ENCODE results near the gene RNF4. TPM values are rescaled to one million over a fixed set of nuclear protein-coding genes. Genes with fewer than 3 reads are reported as not detected.

Gene RNF4
- polyA plus RNA-seq, 4 donors: 18.6 to 39.7 (median 26.8) TPM

DNA sequence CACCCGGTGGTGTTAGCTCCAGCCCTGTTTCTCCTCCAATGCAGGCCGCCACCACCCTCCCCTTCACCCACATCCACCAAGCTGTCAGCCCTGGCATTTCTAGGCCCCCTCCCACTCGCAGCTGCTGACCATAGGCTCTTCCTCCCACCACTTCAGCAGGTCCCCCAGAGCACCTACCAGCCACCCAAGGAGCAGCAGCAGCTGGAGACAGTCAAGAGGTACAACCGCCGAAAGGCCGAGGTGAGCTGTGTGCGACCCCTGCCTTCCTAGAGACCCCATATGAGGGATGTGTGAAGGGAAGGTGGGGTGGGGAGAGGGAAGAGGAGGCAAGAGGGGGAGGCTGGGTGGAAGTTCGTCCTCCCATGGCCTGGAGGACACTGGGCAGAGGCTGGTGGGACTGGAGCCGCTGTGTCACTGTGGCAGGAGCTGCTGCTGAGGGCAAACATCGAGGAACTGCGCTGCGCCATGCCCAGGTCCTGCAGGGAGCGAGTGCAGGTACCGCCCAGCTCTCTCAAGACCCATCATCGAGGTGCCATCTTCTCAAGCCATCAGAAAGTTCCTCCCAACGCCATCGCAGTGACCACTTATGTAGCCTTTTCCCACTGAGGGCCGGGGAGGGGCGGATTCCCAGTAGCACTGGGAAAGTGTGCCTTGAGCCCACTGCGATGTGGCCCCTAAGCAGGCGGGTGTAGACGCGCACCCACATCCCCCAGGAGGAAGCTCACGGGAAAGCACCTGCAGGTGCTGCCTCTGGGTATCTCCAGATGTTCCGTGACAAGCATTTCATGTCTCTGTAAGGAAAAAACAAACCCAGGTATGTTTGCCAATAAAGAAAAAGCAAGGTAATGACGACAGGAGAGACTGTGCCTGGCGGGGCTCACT lies 19.2 kb upstream of the RNF4 start:
- Histone ChIP-seq H3K36me3 (ENCODE audit: control insufficient read depth in 3 of 3, insufficient read depth in 2 of 3, low read depth in 1 of 3, low read length in 3 of 3) (no peaks in the 10 kb centered on the region), H3K4me3 (ENCODE audit: low read depth in 1 of 3, low read length in 3 of 3) (no peak overlapping the region), H3K27me3 (ENCODE audit: control insufficient read depth in 3 of 3, insufficient read depth in 3 of 3, low read length in 3 of 3) (no peaks in the 10 kb centered on the region), H3K4me1 (ENCODE audit: control insufficient read depth in 3 of 3, insufficient read depth in 2 of 3, low read depth in 1 of 3, low read length in 2 of 3) (no peaks in the 10 kb centered on the region), H3K27ac (ENCODE audit: low read depth in 1 of 3, low read length in 2 of 3) (no peak overlapping the region), H3K9me3 (ENCODE audit: control insufficient read depth in 2 of 2, insufficient read depth in 1 of 2, low read depth in 1 of 2, low read length in 1 of 2) (no peaks in the 10 kb centered on the region)
- 88 to 92% (median 90%) methylated on average over 27 of the region's 27 CpGs for WGBS, 3 donors
- DNase-seq: no peak
- no peak for FAIRE-seq

DNA sequence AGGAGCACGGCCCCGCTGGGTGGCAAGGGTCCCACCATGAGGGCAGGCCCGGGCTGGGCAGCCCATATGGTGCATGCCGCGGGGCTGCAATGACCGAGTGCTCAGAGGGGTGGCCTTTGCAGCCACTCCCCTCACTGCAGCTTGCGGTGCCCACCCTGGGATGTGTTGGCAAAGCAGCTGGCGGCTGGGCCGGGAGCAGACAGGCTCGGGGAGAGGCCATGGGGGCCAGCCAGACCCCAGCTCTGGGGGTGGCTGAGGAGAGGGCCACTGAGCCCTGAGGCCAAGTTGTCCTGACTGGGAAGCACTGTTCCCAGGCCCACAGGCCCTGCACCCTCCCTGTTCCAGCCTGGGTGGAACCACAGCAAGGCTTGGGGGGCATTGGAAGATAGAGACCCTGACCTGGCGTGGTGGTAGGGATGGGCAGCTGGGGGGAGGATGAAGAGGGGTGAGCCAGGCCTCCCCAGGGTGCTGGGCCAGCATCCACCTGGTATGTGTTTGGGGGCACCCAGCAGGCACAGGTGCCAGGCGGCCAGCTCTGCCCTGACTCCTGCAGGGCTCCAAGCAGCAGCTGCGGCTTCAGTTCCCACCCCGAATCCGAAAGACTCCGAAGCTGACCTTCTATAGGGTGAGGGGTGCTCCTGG lies 18.4 kb upstream of the RNF4 start:
- DNase-seq: no peak
- 85 to 90% (median 86%) methylated on average over 16 of the region's 16 CpGs for WGBS, 3 donors
- no peaks in the 10 kb centered on the region for H3K27me3 ChIP-seq (ENCODE audit: control insufficient read depth in 3 of 3, insufficient read depth in 3 of 3, low read length in 3 of 3)
- H3K36me3 ChIP-seq (ENCODE audit: control insufficient read depth in 3 of 3, insufficient read depth in 2 of 3, low read depth in 1 of 3, low read length in 3 of 3): no peaks in the 10 kb centered on the region
- H3K27ac ChIP-seq (ENCODE audit: low read depth in 1 of 3, low read length in 2 of 3): no peak overlapping the region
- FAIRE-seq: no peak
- no peak overlapping the region for H3K4me3 ChIP-seq (ENCODE audit: low read depth in 1 of 3, low read length in 3 of 3)
- H3K9me3 ChIP-seq (ENCODE audit: control insufficient read depth in 2 of 2, insufficient read depth in 1 of 2, low read depth in 1 of 2, low read length in 1 of 2): no peaks in the 10 kb centered on the region
- no peaks in the 10 kb centered on the region for H3K4me1 ChIP-seq (ENCODE audit: control insufficient read depth in 3 of 3, insufficient read depth in 2 of 3, low read depth in 1 of 3, low read length in 2 of 3)

DNA sequence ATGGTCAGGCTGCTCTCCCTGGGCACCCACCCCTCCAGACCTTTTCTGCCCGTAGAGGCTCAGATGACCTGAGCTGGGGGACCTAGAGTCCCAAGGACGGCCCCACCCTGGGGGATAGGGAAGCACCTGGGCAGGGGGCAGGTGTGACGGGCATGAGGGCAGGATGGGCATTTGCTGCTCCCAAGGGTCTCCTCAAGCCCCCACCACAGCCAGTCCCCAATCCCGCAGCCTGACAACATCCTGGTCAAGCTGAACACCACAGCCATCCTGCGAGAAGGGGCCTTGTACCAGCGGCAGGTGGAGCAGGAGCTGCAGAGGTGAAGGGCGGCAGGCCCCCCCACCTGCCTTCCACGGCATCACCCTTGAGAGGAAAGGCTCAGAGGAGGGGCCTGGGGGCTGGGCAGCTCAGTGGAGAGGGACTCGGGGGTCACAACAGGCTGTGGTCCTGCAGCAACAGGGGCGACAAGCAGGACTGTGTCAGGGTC lies 17.8 kb upstream of the RNF4 start:
- WGBS, 3 donors: 81 to 87% (median 84%) methylated on average over 10 of the region's 10 CpGs
- no peaks in the 10 kb centered on the region for H3K4me1 ChIP-seq (ENCODE audit: control insufficient read depth in 3 of 3, insufficient read depth in 2 of 3, low read depth in 1 of 3, low read length in 2 of 3)
- H3K27ac ChIP-seq (ENCODE audit: low read depth in 1 of 3, low read length in 2 of 3): no peak overlapping the region
- FAIRE-seq (no peak), DNase-seq (no peak)
- no peak overlapping the region for H3K4me3 ChIP-seq (ENCODE audit: low read depth in 1 of 3, low read length in 3 of 3)
- H3K9me3 ChIP-seq (ENCODE audit: control insufficient read depth in 2 of 2, insufficient read depth in 1 of 2, low read depth in 1 of 2, low read length in 1 of 2): no peaks in the 10 kb centered on the region
- H3K36me3 ChIP-seq (ENCODE audit: control insufficient read depth in 3 of 3, insufficient read depth in 2 of 3, low read depth in 1 of 3, low read length in 3 of 3): no peaks in the 10 kb centered on the region
- no peaks in the 10 kb centered on the region for H3K27me3 ChIP-seq (ENCODE audit: control insufficient read depth in 3 of 3, insufficient read depth in 3 of 3, low read length in 3 of 3)

DNA sequence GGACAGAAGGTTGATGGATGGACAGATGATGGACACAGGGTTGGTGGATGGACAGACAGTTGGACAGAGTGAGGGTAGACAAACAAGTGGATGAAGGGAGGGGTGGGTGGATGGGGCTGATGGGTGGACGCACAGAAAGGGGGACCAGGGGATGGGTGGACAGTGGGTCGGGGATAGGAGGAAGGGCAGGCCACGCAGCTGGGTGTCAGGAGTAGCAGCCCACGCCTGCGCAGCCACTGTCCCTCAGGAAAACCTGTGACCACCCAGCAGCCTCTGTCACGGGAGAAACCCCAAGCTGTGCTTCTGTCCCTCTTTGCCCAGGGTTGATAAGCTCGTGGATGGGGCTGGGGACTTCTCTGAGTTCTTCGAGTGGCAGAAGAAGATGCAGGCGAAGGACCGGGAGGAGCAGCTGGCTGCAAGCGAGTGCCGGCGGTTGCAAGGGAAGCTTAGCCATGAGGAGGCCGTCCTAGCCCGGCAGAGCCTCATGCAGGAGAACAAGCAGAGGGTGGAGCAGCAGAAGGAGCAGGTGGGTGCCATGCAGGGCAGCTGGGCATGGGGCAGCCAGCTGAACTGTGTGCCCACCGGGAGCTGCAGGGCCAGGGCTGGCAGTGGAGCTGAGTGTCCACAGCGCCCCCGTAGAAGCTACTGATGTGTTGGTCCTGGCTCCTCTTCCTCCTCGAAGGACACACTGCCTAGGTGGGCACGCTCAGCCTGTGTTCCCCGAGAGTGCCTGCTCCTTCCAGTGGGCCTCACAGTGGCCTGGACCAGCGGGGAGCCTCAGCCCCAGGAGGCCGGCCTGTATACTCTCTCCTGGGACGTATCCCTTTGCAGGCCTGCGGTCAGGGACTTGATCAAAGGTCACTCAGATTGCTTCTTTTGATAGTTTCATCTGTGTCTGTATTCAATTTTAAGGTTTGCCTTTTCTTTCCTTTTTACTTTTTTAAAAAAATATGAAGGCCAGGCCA lies 16.8 kb upstream of the RNF4 start:
- 70 to 77% (median 72%) methylated on average over 25 of the region's 25 CpGs for WGBS, 3 donors
- DNase-seq: peak in 1 of 2 donors; percentile 23
- Histone ChIP-seq H3K36me3 (ENCODE audit: control insufficient read depth in 3 of 3, insufficient read depth in 2 of 3, low read depth in 1 of 3, low read length in 3 of 3) (no peaks in the 10 kb centered on the region), H3K4me1 (ENCODE audit: control insufficient read depth in 3 of 3, insufficient read depth in 2 of 3, low read depth in 1 of 3, low read length in 2 of 3) (no peaks in the 10 kb centered on the region), H3K27me3 (ENCODE audit: control insufficient read depth in 3 of 3, insufficient read depth in 3 of 3, low read length in 3 of 3) (no peaks in the 10 kb centered on the region), H3K27ac (ENCODE audit: low read depth in 1 of 3, low read length in 2 of 3) (no peak overlapping the region), H3K9me3 (ENCODE audit: control insufficient read depth in 2 of 2, insufficient read depth in 1 of 2, low read depth in 1 of 2, low read length in 1 of 2) (no peaks in the 10 kb centered on the region), H3K4me3 (ENCODE audit: low read depth in 1 of 3, low read length in 3 of 3) (no peak overlapping the region)
- no peak for FAIRE-seq

DNA sequence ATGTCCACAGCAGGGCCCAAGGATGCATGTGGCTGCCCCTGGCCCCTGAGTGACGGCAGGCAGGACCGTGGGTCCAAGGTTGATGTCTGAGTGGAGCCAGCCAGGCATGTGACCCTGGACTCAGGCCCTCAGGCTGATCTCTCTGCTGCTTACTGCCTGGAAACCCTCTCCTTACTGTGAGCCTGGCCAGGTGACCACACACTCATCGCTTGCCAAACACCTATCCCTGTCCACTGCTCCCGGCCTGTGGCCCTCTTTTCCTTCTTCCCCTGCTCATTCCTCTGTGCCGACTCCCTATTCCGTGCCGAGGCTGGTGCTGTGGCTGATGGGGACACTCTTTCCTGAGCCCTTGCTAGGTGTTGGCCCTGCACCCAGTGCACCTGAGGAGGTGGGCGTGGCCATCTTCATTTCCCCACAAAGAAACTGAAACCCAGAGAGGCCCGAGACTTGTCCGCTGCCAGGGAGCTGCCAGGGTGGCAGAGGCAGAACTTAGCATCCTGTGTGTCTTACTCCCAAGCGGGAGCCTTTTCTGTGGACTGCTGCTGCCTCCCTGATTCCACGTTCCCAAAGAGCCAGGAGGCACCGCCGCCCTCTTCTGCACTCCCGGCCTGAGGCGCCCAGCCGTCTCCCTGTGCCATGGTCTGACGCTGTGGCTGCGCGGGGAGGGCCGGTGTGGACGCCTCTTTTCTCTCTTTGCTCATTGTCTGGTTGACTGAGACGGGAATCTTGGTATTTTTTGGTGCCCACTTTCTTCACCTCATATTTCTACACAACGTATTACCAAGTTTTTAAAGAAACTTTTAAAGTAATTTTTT lies 11.2 kb upstream of the RNF4 start:
- Histone ChIP-seq H3K27me3 (ENCODE audit: control insufficient read depth in 3 of 3, insufficient read depth in 3 of 3, low read length in 3 of 3) (no peaks in the 10 kb centered on the region), H3K36me3 (ENCODE audit: control insufficient read depth in 3 of 3, insufficient read depth in 2 of 3, low read depth in 1 of 3, low read length in 3 of 3) (no peaks in the 10 kb centered on the region), H3K4me1 (ENCODE audit: control insufficient read depth in 3 of 3, insufficient read depth in 2 of 3, low read depth in 1 of 3, low read length in 2 of 3) (peaks cover 2 to 4% (median 3%) of the 10 kb centered on the region in 3 donors), H3K4me3 (ENCODE audit: low read depth in 1 of 3, low read length in 3 of 3) (no peak overlapping the region), H3K9me3 (ENCODE audit: control insufficient read depth in 2 of 2, insufficient read depth in 1 of 2, low read depth in 1 of 2, low read length in 1 of 2) (no peaks in the 10 kb centered on the region), H3K27ac (ENCODE audit: low read depth in 1 of 3, low read length in 2 of 3) (no peak overlapping the region)
- DNase-seq (peak; percentile 44 to 46), FAIRE-seq (no peak)
- 46 to 74% (median 59%) methylated on average over 24 of the region's 24 CpGs for WGBS, 3 donors

DNA sequence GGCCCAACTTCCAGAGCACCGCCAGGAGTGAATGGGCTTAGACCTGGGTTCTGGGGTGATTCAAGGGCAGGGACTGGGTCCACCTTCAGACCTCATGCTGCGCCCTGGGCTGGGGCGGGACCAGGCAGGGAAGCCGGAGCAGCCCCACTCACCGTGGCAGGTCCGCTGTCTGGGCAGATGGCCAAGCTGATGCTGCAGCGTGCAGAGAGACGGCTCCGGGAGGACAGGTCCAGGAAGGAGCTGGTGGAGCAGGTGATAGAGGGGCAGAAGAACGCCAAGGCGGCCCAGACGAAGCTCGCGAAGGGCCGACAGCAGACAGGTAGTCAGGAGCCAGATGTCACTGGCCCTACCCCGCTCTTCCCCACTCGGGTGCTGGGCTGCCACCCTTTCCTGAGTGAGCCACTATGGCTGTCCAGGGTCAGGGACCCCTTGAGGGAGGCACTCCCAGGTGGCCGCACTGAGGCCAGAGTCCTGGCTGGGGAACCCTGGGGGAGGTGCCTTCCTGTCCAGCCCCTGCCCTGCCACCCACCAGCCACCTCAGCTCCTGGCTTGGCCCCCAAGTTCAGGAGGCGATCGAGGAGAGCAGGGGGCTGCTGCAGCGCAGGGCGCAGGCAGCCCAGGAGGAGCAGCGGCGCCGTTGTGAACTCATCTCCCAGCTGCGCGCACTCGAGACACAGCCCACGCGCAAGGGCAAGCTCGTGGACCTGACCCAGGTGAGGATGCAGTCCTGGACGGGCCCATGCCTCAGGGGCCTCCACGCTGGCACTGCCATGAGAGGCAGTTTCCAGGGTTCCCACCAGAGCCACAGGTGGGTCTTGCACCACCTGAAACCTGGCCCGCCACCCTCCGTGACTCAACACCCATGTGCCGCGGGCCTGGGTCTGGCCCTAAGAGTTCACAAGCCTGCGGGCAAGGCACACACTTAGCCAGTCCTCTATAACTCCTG lies 10.1 kb upstream of the RNF4 start:
- Histone ChIP-seq H3K36me3 (ENCODE audit: control insufficient read depth in 3 of 3, insufficient read depth in 2 of 3, low read depth in 1 of 3, low read length in 3 of 3) (no peaks in the 10 kb centered on the region), H3K9me3 (ENCODE audit: control insufficient read depth in 2 of 2, insufficient read depth in 1 of 2, low read depth in 1 of 2, low read length in 1 of 2) (no peaks in the 10 kb centered on the region), H3K4me1 (ENCODE audit: control insufficient read depth in 3 of 3, insufficient read depth in 2 of 3, low read depth in 1 of 3, low read length in 2 of 3) (peaks cover 2 to 7% (median 3%) of the 10 kb centered on the region in 3 donors), H3K27ac (ENCODE audit: low read depth in 1 of 3, low read length in 2 of 3) (no peak overlapping the region), H3K4me3 (ENCODE audit: low read depth in 1 of 3, low read length in 3 of 3) (no peak overlapping the region), H3K27me3 (ENCODE audit: control insufficient read depth in 3 of 3, insufficient read depth in 3 of 3, low read length in 3 of 3) (peaks cover 0 to 5% (median 0%) of the 10 kb centered on the region in 3 donors)
- 64 to 80% (median 72%) methylated on average over 34 to 38 of the region's 38 CpGs for WGBS, 3 donors
- FAIRE-seq: no peak
- no peak for DNase-seq

Data from small intestine (tissue), 7 donors.